ENCODE results near the gene NRDE2.

NRDE2 gene

GRCh38 chr14:90297876-90298629 is 33.7 kb downstream of the NRDE2 start:
- no peak for DNase-seq

GRCh38 chr14:90296641-90297040 is 35.1 kb downstream of the NRDE2 start:
- no peak for DNase-seq

GRCh38 chr14:90295870-90296516 is 35.7 kb downstream of the NRDE2 start:
- peak in 1 of 2 donors; percentile 16 for DNase-seq

- DNase-seq, result peak in 1 of 2 donors; percentile 18
These were observed 36.9 kb downstream of the NRDE2 start for GRCh38 chr14:90294872-90295271.

GRCh38 chr14:90293766-90294730 is 37.7 kb downstream of the NRDE2 start:
- peak in 1 of 2 donors; percentile 7 for DNase-seq

GRCh38 chr14:90291699-90292098 is 40.0 kb downstream of the NRDE2 start:
- DNase-seq, result no peak

- no peak for DNase-seq
These were observed 41.3 kb downstream of the NRDE2 start for GRCh38 chr14:90290337-90291011.

- DNase-seq, result no peak
These were observed 42.9 kb downstream of the NRDE2 start for GRCh38 chr14:90288651-90289355.

- DNase-seq, result no peak
These were observed 44.0 kb downstream of the NRDE2 start for GRCh38 chr14:90287791-90288190.

- no peak for DNase-seq
These were observed 50.0 kb downstream of the NRDE2 start for GRCh38 chr14:90281756-90282155.

- no peak for DNase-seq
These were observed 50.5 kb downstream of the NRDE2 start for GRCh38 chr14:90281261-90281660.

GRCh38 chr14:90280096-90280495 is 51.6 kb downstream of the NRDE2 start:
- DNase-seq, result no peak

- DNase-seq, result no peak
These were observed 53.3 kb downstream of the NRDE2 start for GRCh38 chr14:90278199-90279175.

GRCh38 chr14:90277581-90278198 is 54.1 kb downstream of the NRDE2 start:
- no peak for DNase-seq

- DNase-seq, result no peak
These were observed 54.9 kb downstream of the NRDE2 start for GRCh38 chr14:90276646-90277367.

- no peak for DNase-seq
These were observed 55.9 kb downstream of the NRDE2 start for GRCh38 chr14:90275820-90276219.

GRCh38 chr14:90275458-90275814 is 56.3 kb downstream of the NRDE2 start:
- no peak for DNase-seq

GRCh38 chr14:90274808-90275457 is 56.8 kb downstream of the NRDE2 start:
- DNase-seq, result no peak

- no peak for DNase-seq
These were observed 57.7 kb downstream of the NRDE2 start for GRCh38 chr14:90274019-90274418.

Data from CD4-positive, alpha-beta T cell treated with Interleukin-1 beta for 1 hour (primary cell).